Ovary (tissue), 3 donors: ENCODE results near the gene NAGLU.

Source experiments
- EP300 ChIP-seq: sonication (generic); formaldehyde crosslinking; IDR thresholded peaks from one replicate; pipeline ENCODE4 v1.6.1; 2017; ENCODE audit warnings: antibody characterized with exemption
- POLR2A ChIP-seq: fragments of 450-650 bp; IDR thresholded peaks from one replicate; pipeline ENCODE4 v1.6.1; 2017; ENCODE audit warnings: antibody characterized with exemption, mild to moderate bottlenecking, moderate library complexity
- TF ChIP-seq, protein P1 (sequence below), 3 donors: fragments of 450-650 bp in 2 of 3; fragments of 200-600 bp in 1 of 3; IDR thresholded peaks; one replicate each; pipeline versions ENCODE4 v1.5.1 to v1.8.0; 2016 to 2022; ENCODE audit warnings: antibody characterized with exemption in 3 of 3, mild to moderate bottlenecking in 1 of 3
- donor health status: DM: no; HTN: no; CAD: no.

DNA sequence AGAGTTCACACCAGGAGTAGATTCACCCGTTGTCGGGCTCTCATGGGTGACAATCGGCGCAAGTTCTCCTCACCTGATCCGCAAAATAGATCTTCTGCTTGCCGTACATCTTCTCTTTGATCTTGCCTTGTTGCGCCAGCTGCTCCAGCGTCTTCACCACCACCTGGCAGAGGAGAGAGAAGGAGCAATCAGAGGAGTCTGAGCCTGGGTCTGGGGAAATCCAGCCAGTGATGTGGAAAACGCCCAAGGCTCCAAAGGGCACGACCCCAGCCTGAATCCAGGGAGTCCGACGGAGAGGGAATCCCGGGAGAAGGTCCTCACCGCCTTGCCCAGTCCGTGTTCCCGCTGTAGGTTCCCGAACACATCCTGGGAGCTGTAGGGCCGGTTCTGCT lies 41.1 kb downstream of the NAGLU start:
- TF ChIP-seq, protein P1, sequence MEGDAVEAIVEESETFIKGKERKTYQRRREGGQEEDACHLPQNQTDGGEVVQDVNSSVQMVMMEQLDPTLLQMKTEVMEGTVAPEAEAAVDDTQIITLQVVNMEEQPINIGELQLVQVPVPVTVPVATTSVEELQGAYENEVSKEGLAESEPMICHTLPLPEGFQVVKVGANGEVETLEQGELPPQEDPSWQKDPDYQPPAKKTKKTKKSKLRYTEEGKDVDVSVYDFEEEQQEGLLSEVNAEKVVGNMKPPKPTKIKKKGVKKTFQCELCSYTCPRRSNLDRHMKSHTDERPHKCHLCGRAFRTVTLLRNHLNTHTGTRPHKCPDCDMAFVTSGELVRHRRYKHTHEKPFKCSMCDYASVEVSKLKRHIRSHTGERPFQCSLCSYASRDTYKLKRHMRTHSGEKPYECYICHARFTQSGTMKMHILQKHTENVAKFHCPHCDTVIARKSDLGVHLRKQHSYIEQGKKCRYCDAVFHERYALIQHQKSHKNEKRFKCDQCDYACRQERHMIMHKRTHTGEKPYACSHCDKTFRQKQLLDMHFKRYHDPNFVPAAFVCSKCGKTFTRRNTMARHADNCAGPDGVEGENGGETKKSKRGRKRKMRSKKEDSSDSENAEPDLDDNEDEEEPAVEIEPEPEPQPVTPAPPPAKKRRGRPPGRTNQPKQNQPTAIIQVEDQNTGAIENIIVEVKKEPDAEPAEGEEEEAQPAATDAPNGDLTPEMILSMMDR (IDR thresholded peaks at IDR 0.05): no peak
- no peak for TF ChIP-seq POLR2A
- TF ChIP-seq EP300: no peak
